OCI-LY7 (cell line): ENCODE data around the gene RPL13.
"Not testable (repeated sequence)": the region's sequence is repeated elsewhere in the genome, so short reads cannot be mapped to it uniquely, and the experiment has no call there.

Experiments
- CTCF ChIP-seq: fragments of 200-600 bp; sonication (generic); conservative IDR thresholded peaks from 2 replicates; pipeline ENCODE4 v1.5.1; 2014; ENCODE audit warnings: mild to moderate bottlenecking, antibody characterized with exemption, low read length, moderate library complexity, mixed read lengths
- EZH2phosphoT487 ChIP-seq: fragments of 200-600 bp; sonication (generic); IDR thresholded peaks from 2 replicates; pipeline ENCODE4 v1.6.1; 2018; ENCODE audit warnings: low read depth, borderline replicate concordance, mild to moderate bottlenecking, mixed run types, antibody characterized with exemption, low read length, moderate library complexity, mixed read lengths

GRCh38 chr16:89570983-89571598, 10.6 kb downstream of the RPL13 start:
- TF ChIP-seq CTCF, EZH2phosphoT487: not testable (repeated sequence)
